ENCODE measurements around the gene CD27.
A peak's percentile ranks its signal among the peaks of the same experiment; 100 is the strongest.

The CD27 gene

DNA sequence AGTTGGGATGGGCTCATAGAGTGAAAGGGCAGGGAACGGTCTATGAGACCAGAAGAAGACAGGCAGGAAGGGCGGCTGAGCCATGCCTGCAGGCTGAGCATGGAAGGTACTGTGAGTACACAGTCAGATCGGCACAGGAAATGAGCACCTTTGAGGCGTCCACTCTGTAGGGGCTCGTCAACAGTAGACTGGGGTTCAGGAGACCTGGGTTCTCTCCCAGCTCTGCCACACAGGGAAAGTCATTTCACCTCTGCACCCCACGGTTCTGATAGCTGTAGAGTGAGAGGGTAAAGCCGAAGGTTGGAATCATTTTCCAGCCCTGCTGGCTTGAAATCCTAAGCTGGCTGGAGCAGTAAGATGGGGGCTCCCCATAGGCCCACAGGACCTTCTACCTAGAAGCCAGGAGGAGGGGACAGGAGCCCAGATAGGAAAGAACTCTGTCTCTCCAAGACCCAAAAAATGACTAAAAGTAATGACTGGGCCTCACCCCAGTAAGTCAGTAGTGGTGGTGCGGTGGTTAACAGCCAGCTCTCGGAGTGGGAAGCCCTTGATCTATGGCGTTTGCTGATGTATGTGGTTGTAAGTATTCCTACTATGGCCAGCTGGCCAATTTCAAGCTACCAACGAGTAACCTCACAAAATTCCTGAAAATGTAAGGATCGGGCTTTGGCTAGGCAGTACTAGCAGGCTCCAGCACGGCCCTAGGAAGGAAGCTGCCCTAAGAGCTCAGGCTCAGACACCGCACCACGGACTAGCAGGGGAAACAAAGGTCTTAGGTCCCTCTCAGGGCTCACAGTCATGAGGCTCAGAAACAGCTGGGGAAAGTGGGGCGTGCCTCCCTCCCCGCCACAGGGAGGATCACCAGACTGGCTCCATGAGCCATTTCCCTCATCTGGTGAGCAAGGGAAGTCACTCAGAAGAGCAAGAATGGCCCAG is 10.3 kb upstream of the CD27 start:
- DNase-seq = peak; percentile 33 to 49

DNA sequence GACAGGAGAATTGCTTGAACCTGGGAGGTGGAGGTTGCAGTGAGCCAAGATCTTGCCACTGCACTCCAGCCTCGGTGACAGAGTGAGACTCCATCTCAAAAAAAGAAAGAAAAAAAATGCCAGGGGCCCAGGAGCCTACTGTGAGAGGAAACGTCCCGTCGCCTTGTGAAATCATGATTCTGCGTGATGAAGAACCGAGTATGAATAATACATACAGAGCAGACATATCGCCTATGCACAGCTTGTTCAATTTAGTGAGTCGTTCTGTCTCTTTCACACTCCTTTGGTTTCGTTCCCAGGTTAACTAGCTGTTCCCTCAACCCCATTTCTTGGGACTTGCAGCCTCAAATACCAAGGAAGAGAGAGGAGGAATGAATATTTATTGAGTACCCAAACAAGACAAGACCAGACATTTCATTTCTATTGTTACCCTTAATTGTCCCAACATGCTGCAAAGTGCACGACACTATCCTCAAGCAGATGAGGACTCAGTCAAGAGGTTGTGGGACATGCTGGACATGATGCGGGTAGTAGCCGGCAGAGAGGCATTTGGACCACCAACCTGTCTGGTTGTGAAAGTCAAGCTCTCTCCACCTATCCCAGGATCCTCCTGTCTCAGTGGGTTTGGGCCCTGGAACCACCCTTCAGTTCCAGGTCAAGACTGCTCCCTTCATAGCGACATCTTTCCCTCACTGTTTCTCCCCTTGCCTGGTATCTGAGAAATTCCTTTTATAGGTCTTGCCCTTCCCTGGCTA is 8.6 kb upstream of the CD27 start:
- DNase-seq = no peak

DNA sequence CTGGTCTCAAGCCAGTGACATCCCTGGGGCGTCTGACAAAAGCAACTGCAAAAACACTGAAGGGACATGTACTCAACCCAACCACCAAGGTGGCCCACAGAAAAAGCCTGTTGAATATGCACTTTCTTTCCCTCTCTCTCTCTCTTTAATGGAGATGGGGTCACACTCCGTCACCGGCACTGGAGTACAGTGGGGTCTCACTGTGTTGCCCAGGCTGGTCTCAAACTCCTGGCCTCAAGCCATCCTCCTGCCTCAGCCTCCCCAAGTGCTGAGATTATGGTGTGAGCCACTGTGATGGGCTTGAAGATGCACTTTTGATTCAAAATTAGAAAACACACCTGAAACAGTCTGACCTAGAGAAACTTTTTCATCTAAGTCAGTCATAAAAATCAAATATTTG is 7.2 kb upstream of the CD27 start:
- no peak for DNase-seq

DNA sequence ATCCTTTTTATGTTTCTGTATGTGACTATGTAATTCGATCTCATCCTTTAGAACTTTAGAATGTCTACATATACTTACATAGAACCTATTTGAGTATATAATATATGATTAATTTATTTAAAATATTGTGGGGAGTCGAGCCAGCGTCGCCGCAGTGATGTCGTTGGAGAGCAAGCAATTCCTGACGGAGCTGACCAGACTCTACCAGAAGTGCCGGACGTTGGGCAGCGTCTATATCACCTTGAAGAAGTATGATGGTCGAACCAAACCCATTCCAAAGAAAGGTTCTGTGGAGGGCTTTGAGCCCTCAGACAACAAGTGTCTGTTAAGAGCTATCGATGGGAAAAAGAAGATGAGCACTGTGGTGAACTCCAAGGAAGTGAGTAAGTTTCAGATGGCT is 6.4 kb upstream of the CD27 start:
- no peak for DNase-seq

DNA sequence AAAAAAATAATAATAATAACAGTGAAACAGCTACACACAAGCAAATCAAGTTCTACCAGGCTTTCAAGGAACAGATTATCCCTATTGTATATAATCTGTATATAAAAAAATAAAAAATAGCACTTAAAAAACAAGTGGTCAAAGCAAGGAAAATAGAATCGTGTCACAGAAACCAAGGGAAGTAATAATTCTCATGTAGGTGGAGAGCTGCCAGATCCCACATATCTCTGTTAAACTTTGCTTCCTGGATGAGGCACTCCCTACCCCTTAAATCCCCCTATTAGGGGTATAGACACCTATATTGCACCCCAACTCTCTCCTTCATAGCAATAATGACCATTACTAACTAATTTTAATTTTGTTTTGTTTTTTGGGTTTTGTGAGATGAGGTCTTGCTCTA is 4.4 kb upstream of the CD27 start:
- DNase-seq = no peak

DNA sequence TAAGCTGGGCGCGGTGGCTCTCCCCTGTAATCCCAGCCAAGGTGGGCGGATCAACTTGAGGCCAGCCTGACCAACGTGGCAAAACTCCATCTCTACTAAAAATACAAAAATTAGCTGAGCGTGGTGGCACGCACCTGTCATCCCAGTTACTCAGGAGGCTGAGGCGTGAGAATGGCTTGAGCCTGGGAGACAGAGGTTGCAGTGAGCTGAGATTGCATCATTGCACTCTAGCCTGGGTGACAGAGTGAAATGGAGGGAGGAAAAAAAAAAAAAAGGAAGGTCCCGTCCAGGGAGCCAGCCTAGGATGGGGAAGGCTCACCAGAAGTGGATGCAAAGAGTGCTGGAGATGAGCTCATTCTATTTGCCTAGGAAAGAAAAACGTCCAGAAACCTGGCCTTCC is 1.9 kb upstream of the CD27 start:
- no peak for DNase-seq

DNA sequence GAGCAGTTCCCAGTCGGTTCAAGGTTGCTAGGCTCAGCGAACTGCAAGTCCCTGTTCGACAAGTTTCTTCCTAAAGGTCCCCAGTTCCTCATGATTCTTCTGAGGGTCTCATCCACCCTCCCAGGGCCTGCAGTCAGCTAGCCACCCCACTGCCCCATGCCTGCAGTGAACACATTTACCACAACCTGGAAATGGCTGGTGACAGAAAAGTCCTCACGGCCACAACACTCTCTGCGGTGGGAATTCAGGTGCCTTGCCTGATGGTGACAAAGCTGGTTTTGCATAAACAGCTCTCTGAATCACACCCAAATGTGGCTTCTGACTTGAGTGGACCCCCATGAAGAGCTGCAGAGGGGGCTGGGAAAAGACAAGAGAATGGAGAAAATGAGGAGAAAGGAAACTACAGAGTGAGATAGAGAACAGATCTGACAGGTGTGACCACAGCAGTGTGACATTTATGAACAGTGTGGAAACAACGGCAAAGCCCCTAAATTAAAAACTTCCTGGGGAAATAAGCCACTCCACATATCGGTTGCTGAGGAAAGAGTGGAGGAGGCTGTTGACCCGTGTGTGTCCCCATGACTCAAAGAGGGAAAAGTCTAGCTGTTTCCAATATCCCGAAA is 1.3 kb upstream of the CD27 start:
- DNase-seq = peak; percentile 59 to 65

DNA sequence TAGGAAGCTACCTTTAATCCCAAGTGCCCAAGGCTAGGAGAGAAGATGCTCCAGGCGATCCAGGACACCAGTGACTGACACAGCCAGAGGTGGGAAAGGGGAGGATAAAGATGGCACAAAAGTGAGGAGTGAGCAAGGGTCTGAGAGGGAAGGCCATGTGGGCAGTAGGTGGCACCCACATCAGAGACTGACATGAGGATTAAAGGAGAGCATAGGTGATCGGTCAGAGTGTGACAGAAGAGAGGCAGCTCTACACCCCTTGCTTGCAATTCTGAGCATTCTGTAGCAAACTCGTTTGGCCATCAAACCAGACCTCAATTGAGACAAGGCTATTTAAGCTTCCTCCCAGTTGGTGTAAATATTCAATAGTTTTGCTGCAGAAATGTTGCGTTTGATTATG is 724 bp upstream of the CD27 start:
- peak in 1 of 2 donors; percentile 32 for DNase-seq

DNA sequence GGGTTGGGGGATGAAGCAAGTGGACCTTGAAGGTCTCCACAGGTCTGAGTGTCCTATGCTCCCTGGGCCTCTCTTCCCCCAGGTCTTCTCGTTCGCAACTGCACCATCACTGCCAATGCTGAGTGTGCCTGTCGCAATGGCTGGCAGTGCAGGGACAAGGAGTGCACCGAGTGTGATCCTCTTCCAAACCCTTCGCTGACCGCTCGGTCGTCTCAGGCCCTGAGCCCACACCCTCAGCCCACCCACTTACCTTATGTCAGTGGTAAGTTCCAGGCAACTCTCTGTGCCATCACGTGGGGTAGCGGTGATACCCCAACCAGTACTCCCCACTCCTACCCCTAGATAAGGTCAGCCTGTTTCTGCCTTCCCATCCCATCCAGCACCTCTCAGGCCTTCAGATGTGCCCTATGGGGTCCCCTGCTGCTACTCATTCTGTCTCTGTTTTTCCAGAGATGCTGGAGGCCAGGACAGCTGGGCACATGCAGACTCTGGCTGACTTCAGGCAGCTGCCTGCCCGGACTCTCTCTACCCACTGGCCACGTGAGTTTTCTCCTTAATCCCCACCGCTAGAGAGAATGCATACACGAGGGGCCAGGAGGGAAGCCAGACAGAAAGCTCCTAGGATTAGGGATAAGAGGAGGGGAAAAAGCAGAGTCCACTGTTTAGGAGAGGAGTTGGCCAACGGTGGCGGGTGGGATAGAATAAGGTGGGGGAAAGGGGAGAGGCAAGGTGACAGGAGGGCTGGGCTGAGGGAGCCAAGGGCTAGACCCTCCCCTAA is 5.5 kb downstream of the CD27 start:
- DNase-seq = no peak

DNA sequence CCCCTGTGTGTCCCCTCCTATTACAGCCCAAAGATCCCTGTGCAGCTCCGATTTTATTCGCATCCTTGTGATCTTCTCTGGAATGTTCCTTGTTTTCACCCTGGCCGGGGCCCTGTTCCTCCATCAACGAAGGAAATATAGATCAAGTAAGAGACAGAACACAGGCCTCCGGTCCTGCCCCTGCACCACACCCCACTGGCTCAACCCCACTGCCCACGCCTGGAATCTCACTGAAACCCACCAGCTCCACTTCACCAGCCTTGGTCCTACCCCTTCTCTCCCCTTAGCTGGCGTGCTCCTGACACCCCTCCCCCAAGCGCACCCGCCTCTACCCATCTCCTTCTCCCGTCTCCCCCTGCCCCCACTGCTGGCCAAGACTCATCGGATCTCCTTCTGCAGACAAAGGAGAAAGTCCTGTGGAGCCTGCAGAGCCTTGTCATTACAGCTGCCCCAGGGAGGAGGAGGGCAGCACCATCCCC is 6.2 kb downstream of the CD27 start:
- DNase-seq = peak; percentile 47 to 64

DNA sequence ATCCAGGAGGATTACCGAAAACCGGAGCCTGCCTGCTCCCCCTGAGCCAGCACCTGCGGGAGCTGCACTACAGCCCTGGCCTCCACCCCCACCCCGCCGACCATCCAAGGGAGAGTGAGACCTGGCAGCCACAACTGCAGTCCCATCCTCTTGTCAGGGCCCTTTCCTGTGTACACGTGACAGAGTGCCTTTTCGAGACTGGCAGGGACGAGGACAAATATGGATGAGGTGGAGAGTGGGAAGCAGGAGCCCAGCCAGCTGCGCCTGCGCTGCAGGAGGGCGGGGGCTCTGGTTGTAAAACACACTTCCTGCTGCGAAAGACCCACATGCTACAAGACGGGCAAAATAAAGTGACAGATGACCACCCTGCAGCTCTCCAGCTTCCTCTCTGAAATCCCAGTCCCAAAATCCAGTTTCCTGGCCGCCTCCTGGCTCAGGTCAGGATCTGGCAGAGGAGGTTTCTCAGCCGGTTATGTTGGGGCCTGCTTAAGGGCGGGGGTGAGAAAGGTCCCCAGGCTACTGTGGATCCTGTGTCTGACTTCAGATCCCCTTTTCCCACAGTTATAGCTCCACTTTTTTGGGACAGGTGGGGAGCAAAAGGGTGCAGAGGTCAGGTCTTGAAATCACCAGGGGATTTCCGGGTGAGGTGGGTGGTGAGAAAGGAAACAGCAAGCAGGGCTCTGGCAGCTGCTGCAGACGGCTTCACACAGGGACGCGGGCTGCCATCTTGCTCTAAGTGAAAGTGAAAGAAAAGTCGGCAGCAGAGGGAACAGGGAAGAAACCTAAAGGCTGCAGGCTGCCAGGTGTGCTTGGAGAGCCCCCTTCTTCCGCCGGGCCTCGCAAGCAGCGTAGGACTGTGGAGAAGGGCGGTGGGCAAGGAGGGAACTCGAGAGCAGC is 6.8 kb downstream of the CD27 start, which contains the start of gene TAPBPL:
Gene TAPBPL, plus strand, starts transcription at position 695 of the 897 bp plus-strand sequence. CDS start 207 bp downstream, outside the sequence.
- DNase-seq = peak; percentile 76 to 81

DNA sequence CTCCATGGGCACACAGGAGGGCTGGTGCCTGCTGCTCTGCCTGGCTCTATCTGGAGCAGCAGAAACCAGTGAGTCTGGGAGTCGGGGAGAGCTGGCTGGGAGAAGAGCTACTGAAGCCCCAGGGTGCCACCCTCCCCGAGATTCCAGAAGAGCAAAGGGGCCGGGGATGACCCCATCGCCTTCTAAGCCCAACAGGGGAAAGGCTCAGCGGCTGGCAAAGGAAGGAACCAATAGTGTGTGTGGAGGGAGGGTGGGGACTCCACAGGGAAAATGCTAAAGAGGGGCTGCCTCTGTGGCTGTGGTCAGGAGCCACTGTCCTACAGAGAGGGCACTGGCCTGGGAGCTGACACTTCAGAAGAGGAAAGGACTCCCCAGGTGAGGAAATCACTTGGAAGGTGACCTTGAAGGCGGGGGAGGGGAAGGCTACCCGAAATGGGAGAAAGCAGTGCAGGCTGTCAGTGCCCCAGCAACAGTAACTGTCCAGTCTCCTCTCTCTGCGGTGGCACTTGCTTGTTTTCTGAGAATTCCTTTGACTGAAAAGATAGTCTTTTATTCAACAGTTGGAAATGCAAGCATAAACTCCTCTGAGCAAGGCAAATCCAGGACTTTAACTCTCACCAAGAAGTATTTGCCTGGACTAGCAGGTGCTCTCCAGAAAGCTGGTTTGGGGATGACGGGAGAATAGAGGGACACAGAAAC is 7.6 kb downstream of the CD27 start:
- peak in 1 of 2 donors; percentile 39 for DNase-seq

DNA sequence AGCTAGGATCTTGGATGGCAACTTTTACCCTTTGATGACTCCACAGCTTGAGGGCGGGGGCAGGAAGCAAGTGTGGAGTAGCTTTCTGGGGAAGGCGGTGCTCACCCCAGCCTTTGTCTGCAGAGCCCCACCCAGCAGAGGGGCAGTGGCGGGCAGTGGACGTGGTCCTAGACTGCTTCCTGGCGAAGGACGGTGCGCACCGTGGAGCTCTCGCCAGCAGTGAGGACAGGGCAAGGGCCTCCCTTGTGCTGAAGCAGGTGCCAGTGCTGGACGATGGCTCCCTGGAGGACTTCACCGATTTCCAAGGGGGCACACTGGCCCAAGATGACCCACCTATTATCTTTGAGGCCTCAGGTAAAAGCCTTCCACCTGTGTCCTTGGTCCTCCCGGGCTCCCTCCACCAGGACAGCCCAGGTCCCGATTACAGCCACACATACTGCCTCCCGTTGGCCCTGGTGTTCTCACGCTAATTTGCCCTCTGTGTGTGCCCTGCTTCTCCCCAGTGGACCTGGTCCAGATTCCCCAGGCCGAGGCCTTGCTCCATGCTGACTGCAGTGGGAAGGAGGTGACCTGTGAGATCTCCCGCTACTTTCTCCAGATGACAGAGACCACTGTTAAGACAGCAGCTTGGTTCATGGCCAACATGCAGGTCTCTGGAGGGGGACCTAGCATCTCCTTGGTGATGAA is 8.3 kb downstream of the CD27 start:
- peak in 1 of 2 donors; percentile 57 for DNase-seq

DNA sequence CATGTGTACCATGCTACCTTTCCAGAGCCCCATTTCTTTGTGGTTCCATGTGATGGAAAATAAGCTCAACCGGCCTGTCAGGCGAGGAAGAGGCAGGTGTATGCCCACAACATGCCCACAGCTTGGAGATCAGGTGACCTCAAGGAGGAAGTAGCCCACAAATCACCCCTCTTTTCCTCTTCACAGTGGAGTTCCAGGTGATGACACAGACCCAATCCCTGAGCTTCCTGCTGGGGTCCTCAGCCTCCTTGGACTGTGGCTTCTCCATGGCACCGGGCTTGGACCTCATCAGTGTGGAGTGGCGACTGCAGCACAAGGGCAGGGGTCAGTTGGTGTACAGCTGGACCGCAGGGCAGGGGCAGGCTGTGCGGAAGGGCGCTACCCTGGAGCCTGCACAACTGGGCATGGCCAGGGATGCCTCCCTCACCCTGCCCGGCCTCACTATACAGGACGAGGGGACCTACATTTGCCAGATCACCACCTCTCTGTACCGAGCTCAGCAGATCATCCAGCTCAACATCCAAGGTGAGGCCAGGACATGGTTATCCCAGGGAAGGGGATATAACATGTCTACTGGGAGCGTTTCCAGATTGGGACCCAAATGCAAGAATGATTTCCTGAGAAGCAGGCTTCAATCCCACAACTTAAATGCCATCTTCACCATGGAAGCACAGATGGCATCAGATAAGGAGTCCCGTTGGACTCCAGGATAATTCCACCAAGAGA is 12.6 kb downstream of the CD27 start:
- DNase-seq = no peak

DNA sequence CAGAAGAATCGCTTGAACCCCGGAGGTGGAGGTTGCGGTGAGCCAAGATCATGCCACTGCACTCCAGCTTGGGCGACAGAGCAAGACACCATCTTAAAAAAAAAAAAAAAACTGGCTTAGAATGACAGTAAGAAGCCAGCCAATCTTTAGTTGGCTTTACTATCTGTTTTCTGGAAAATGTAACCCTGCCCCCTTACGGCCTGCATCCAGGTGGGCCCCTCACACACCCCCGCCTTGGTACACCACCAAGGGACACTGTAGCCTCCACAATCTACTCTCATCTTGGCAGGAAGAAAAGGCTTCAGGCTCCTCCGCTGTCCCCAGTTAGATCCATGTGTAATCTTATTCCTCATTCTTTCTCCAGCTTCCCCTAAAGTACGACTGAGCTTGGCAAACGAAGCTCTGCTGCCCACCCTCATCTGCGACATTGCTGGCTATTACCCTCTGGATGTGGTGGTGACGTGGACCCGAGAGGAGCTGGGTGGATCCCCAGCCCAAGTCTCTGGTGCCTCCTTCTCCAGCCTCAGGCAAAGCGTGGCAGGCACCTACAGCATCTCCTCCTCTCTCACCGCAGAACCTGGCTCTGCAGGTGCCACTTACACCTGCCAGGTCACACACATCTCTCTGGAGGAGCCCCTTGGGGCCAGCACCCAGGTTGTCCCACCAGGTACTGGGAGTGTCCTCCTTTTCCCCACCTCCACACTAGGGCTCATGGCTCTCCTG is 13.7 kb downstream of the CD27 start:
- DNase-seq = no peak

DNA sequence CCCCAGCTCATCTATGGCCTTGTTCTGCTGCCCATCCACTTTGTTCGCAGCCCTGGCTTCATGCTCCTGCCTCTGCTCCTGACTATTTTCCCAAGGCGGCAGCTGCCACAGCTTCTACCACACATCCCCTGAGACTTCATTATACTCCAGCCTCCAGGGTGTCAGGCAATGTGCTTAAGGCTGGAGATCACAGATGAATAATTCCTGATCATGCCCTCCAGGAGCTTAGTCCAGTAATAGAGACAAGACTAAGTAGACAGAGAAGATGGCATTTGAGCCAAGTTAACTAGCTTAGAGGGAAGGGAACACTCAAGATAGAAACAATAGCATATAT is 14.2 kb downstream of the CD27 start:
- no peak for DNase-seq

DNA sequence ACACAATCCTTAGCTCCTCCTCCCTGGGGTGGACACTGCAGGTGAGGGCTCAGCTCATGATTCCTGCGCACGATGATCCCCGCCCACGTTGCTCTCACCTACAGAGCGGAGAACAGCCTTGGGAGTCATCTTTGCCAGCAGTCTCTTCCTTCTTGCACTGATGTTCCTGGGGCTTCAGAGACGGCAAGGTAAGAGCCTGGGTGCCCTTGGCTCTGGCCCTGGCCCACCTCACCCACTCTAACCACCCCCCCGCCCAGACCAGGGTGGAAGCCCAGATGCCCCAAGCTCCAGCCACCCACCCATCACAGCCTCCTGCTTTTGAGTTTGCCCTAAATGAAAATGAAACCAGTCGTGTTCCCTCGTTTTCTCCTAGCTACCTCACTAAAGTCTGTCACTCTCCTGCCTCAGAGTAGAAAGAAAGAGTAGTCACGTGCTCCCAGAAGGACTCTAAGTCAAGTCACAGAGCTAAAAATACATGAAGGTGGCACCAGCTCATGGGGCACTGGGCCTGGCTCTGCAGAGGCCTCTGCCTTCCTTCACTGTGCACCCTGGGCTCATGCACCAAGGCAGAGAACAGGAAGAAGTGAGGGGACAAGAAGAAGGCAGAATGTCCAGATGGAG is 16.1 kb downstream of the CD27 start:
- peak; percentile 48 to 63 for DNase-seq

Measured in stimulated activated CD4-positive, alpha-beta T cell treated with anti-CD3 and anti-CD28 coated beads, Interleukin-2, amount 100 ng/mL, for 24 hours (primary cell).